Activated CD4-positive, alpha-beta T cell treated with anti-CD3 and anti-CD28 coated beads, Interleukin-2, amount 10 ng/mL, durations not matched to agents 7 days and 5 days (primary cell): ENCODE results near the gene SETD6. TPM values are rescaled to one million over a fixed set of nuclear protein-coding genes. Genes with fewer than 3 reads are reported as not detected.

Experiments
- CTCF ChIA-PET: fragments of 350-600 bp; sonication (Branson Sonifier 250); formaldehyde crosslinking; loops from one replicate; lab custom pipeline; 2021; ENCODE audit warnings: antibody characterized with exemption; lab: Charles Lee
- POLR2A ChIA-PET: fragments of 350-600 bp; sonication (Branson Sonifier 250); formaldehyde crosslinking; loops from one replicate; lab custom pipeline; 2021; ENCODE audit warnings: antibody characterized with exemption; lab: Charles Lee
- DNase-seq: peaks from one replicate; pipeline ENCODE4 v3.0.0-alpha.2; 2020
- H3K27ac Mint-ChIP-seq: one replicate; pipeline ENCODE4 v1.8.0; 2021; ENCODE audit warnings: mild to moderate bottlenecking, moderate library complexity, mixed read lengths
- H3K27me3 Mint-ChIP-seq: one replicate; pipeline ENCODE4 v1.8.0; 2021; ENCODE audit warnings: mixed read lengths
- H3K36me3 Mint-ChIP-seq: one replicate; pipeline ENCODE4 v1.8.0; 2021; ENCODE audit warnings: low read depth, mixed read lengths
- H3K4me1 Mint-ChIP-seq: one replicate; pipeline ENCODE4 v1.8.0; 2021; ENCODE audit warnings: mixed read lengths
- H3K4me3 Mint-ChIP-seq: one replicate; pipeline ENCODE4 v1.8.0; 2021; ENCODE audit warnings: mild to moderate bottlenecking, moderate library complexity, mixed read lengths
- H3K9me3 Mint-ChIP-seq: one replicate; pipeline ENCODE4 v1.8.0; 2021; ENCODE audit warnings: mixed read lengths
- total RNA-seq, 2 experiments: library from RNA; stranded (reverse); gene quantifications; one replicate each; pipeline ENCODE4 v1.2.3, GENCODE V29; 2021

Gene SETD6
- total RNA-seq, 2 experiments from 2014 or later: 14.7 to 15.3 TPM

DNA sequence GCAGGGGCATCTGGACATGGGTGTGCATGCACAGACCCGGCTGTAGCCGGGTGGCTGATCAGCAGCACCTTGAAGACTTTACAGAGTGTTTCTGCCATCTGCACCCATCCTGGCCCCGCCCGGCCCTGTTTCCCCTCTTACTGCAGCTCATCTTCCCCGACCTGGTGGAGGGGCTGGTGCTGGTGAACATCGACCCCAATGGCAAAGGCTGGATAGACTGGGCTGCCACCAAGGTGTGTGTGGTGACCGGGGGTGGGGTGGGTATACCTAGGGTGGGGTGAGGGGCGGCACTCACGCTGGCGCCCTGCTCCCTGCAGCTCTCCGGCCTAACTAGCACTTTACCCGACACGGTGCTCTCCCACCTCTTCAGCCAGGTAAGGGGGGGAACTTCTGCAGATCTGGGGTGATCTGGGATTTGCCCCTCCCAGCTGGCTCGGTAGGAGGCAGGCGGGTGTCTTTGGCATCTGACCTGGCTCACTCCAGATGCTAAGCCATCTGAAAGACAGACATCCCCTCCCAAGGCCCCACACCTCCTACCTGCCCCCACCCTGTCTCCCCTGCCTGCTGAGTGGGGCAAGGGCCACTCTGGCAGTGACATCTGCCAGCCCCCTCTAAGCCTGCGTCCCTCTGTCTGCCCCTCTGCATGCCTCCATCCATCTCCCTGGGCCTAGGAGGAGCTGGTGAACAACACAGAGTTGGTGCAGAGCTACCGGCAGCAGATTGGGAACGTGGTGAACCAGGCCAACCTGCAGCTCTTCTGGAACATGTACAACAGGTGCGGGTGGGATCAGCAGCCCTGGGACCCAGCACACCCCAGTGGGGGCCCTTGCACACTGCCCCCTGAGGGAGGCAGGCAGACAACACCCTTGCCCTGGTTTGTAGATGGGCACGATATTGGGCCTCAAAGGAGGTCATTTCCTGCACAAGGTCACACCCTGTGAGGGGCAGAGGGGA, 8.8 kb upstream of the SETD6 start:
- no peaks in the 10 kb centered on the region for H3K27me3 Mint-ChIP-seq
- H3K36me3 Mint-ChIP-seq: no peaks in the 10 kb centered on the region
- CTCF ChIA-PET: interaction anchor here (1.7 kb wide), 1 partner anchor 19 kb away, joined by 4 read pairs; no protein-coding TSS in a partner anchor
- no peak for DNase-seq
- no peak overlapping the region for H3K27ac Mint-ChIP-seq
- H3K4me1 Mint-ChIP-seq: peaks cover 2% of the 10 kb centered on the region
- H3K9me3 Mint-ChIP-seq: no peaks in the 10 kb centered on the region
- POLR2A ChIA-PET: no interaction called here
- H3K4me3 Mint-ChIP-seq: no peak overlapping the region

GRCh38 chr16:58507195-58507962, 7.9 kb upstream of the SETD6 start:
- H3K4me1 Mint-ChIP-seq: peaks cover 2% of the 10 kb centered on the region
- CTCF ChIA-PET: no interaction called here
- H3K27ac Mint-ChIP-seq: no peak overlapping the region
- no peak overlapping the region for H3K4me3 Mint-ChIP-seq
- no peak for DNase-seq
- no peaks in the 10 kb centered on the region for H3K9me3 Mint-ChIP-seq
- H3K27me3 Mint-ChIP-seq: no peaks in the 10 kb centered on the region
- POLR2A ChIA-PET: no interaction called here
- H3K36me3 Mint-ChIP-seq: no peaks in the 10 kb centered on the region

- Mint-ChIP-seq H3K36me3 (no peaks in the 10 kb centered on the region), H3K27ac (no peak overlapping the region), H3K27me3 (no peaks in the 10 kb centered on the region), H3K4me1 (peaks cover 2% of the 10 kb centered on the region), H3K4me3 (no peak overlapping the region), H3K9me3 (no peaks in the 10 kb centered on the region)
- ChIA-PET CTCF (interaction anchor here (1.0 kb wide), 1 partner anchor 248 kb away, joined by 3 read pairs; no protein-coding TSS in a partner anchor), POLR2A (no interaction called here)
- no peak for DNase-seq
Measured at GRCh38 chr16:58507963-58508670, 7.2 kb upstream of the SETD6 start.

GRCh38 chr16:58508671-58509251, 6.6 kb upstream of the SETD6 start:
- H3K27ac Mint-ChIP-seq: no peak overlapping the region
- H3K4me1 Mint-ChIP-seq: peaks cover 2% of the 10 kb centered on the region
- H3K27me3 Mint-ChIP-seq: no peaks in the 10 kb centered on the region
- no peaks in the 10 kb centered on the region for H3K36me3 Mint-ChIP-seq
- CTCF ChIA-PET: interaction anchor here (1.0 kb wide), 1 partner anchor 248 kb away, joined by 3 read pairs; no protein-coding TSS in a partner anchor
- no peak overlapping the region for H3K4me3 Mint-ChIP-seq
- POLR2A ChIA-PET: no interaction called here
- no peak for DNase-seq
- H3K9me3 Mint-ChIP-seq: no peaks in the 10 kb centered on the region

- Mint-ChIP-seq H3K4me1 (peaks cover 2% of the 10 kb centered on the region), H3K9me3 (no peaks in the 10 kb centered on the region), H3K4me3 (no peak overlapping the region), H3K27ac (no peak overlapping the region), H3K27me3 (no peaks in the 10 kb centered on the region), H3K36me3 (no peaks in the 10 kb centered on the region)
- no peak for DNase-seq
- ChIA-PET POLR2A (no interaction called here), CTCF (interaction anchor here (1.5 kb wide), 1 partner anchor 247 kb away, joined by 6 read pairs; no protein-coding TSS in a partner anchor)
Measured at GRCh38 chr16:58509256-58510096, 5.8 kb upstream of the SETD6 start.

GRCh38 chr16:58510097-58510775, 5.1 kb upstream of the SETD6 start:
- no peak overlapping the region for H3K27ac Mint-ChIP-seq
- H3K36me3 Mint-ChIP-seq: peaks cover 2% of the 10 kb centered on the region
- no peaks in the 10 kb centered on the region for H3K27me3 Mint-ChIP-seq
- no peak for DNase-seq
- CTCF ChIA-PET: interaction anchor here (1.5 kb wide), 1 partner anchor 246 kb away, joined by 6 read pairs; no protein-coding TSS in a partner anchor
- POLR2A ChIA-PET: no interaction called here
- H3K9me3 Mint-ChIP-seq: no peaks in the 10 kb centered on the region
- peaks cover 8% of the 10 kb centered on the region for H3K4me1 Mint-ChIP-seq
- no peak overlapping the region for H3K4me3 Mint-ChIP-seq

DNA sequence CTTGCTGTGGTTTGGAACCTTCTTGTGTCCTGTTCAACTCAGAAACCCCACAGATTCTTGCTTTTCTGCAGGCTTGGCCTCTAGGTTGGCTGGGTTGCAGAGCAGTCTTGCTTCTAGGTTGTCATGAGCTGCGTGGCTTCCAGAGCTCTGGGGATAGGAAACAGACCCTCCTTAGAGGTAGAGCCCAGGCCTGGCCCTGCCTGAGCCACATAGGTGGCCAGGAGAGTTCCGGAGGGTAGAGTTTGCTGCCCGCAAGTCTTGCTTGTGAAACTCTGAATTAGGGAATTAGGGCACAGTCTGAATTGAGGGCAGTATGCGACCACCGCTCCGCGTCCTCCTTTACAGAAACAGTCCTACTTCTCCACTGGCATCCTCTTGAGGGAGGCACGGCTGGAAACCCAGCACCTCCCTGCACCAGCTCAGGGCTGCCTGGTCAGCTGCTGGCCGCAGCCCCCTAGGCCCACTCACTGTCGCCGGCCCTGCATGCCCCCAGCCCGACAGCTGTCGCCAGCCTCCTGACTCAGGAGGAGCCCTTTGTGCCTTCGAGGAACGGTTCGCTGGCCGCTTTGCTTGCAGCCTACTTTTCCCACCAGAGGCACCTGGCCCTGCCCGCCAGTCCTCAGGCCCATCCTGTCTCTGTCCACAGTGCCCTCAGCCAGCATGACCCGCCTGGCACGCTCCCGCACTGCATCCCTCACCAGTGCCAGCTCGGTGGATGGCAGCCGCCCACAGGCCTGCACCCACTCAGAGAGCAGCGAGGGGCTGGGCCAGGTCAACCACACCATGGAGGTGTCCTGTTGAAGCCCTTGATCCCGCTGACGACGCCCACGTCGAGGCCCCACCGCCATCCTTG, 4.3 kb upstream of the SETD6 start:
- Mint-ChIP-seq H3K27ac (no peak overlapping the region), H3K9me3 (no peaks in the 10 kb centered on the region), H3K27me3 (no peaks in the 10 kb centered on the region), H3K36me3 (peaks cover 2% of the 10 kb centered on the region), H3K4me3 (no peak overlapping the region), H3K4me1 (peaks cover 9% of the 10 kb centered on the region)
- no peak for DNase-seq
- ChIA-PET POLR2A (no interaction called here), CTCF (interaction anchor here (0.6 to 1.8 kb wide), 7 partner anchors 11 to 1608 kb away, joined by 3 to 6 read pairs (median 3); no protein-coding TSS in a partner anchor)

- ChIA-PET POLR2A (no interaction called here), CTCF (interaction anchor here (0.6 to 2.3 kb wide), 8 partner anchors 10 to 1609 kb away, joined by 3 to 9 read pairs (median 3); no protein-coding TSS in a partner anchor)
- Mint-ChIP-seq H3K4me3 (no peak overlapping the region), H3K9me3 (no peaks in the 10 kb centered on the region), H3K27ac (no peak overlapping the region), H3K4me1 (peaks cover 21% of the 10 kb centered on the region), H3K36me3 (peaks cover 6% of the 10 kb centered on the region), H3K27me3 (no peaks in the 10 kb centered on the region)
- DNase-seq: peak; percentile 89
Measured at GRCh38 chr16:58511933-58512815, 3.1 kb upstream of the SETD6 start.

- H3K4me1 Mint-ChIP-seq: peaks cover 34% of the 10 kb centered on the region
- ChIA-PET CTCF (interaction anchor here (0.6 to 2.3 kb wide), 5 partner anchors 11 to 242 kb away, joined by 3 to 9 read pairs (median 3); no protein-coding TSS in a partner anchor), POLR2A (no interaction called here)
- no peak overlapping the region for H3K27ac Mint-ChIP-seq
- H3K27me3 Mint-ChIP-seq: no peaks in the 10 kb centered on the region
- DNase-seq: no peak
- H3K4me3 Mint-ChIP-seq: no peak overlapping the region
- peaks cover 14% of the 10 kb centered on the region for H3K36me3 Mint-ChIP-seq
- no peaks in the 10 kb centered on the region for H3K9me3 Mint-ChIP-seq
Measured at GRCh38 chr16:58513874-58514273, 1.4 kb upstream of the SETD6 start.
